HEK293 (cell line): ENCODE data around the gene CDK9.

Experiments used
- CTCF ChIA-PET: fragments of 350-600 bp; formaldehyde crosslinking; extraction: SDS; loops from one replicate; lab custom pipeline; 2021; ENCODE audit warnings: antibody characterized with exemption; lab: Yijun Ruan, JAX
- POLR2A ChIA-PET: fragments of 300-600 bp; formaldehyde crosslinking; extraction: SDS; loops from one replicate; lab custom pipeline; 2020; ENCODE audit warnings: antibody characterized with exemption, inconsistent platforms; lab: Yijun Ruan, JAX
- H3K27ac ChIP-seq: fragments of 200-500 bp; sonication (Bioruptor generic); 2 replicates; pipeline ENCODE4 v1.5.1; 2014; ENCODE audit warnings: low read depth, low read length, control low read depth, inconsistent platforms; ENCODE audit errors: extremely low read depth
- H3K36me3 ChIP-seq, 2 experiments: fragments of 200-500 bp in 1 of 2; sonication (Bioruptor generic) in 1 of 2; 1 replicate in 1 of 2; 2 replicates in 1 of 2; pipeline ENCODE4 v1.5.1; 2014 to 2017; ENCODE audit warnings: inconsistent platforms in 2 of 2, low read length in 2 of 2; ENCODE audit not compliant: control insufficient read depth in 2 of 2, insufficient read depth in 1 of 2
- H3K4me1 ChIP-seq: fragments of 200-500 bp; sonication (Bioruptor generic); 2 replicates; pipeline ENCODE4 v1.5.1; 2014; ENCODE audit warnings: mild to moderate bottlenecking, low read length, inconsistent platforms; ENCODE audit not compliant: control insufficient read depth, insufficient read depth
- H3K4me3 ChIP-seq: 2 replicates; pipeline ENCODE4 v1.5.1; 2011; ENCODE audit warnings: low read depth, mild to moderate bottlenecking, control low read depth, low read length, moderate library complexity
- H3K9me3 ChIP-seq: fragments of 200-500 bp; sonication (Bioruptor generic); 2 replicates; pipeline ENCODE4 v1.5.1; 2014; ENCODE audit warnings: low read depth, low read length, inconsistent platforms; ENCODE audit not compliant: control insufficient read depth, insufficient read depth
- BCL11B ChIP-seq: fragments of 450-650 bp; formaldehyde crosslinking; IDR thresholded peaks from 2 replicates; pipeline ENCODE4 v1.5.1; 2016; ENCODE audit warnings: low read depth, missing biosample characterization, missing genetic modification characterization
- INSM2 ChIP-seq: fragments of 450-650 bp; formaldehyde crosslinking; IDR thresholded peaks from 2 replicates; pipeline ENCODE4 v1.5.1; 2016; ENCODE audit warnings: missing biosample characterization, missing genetic modification characterization
- KLF10 ChIP-seq: fragments of 450-650 bp; IDR thresholded peaks from 2 replicates; pipeline ENCODE4 v1.5.1; 2018; ENCODE audit warnings: missing biosample characterization, mild to moderate bottlenecking, missing genetic modification characterization
- KLF9 ChIP-seq: fragments of 450-650 bp; formaldehyde crosslinking; IDR thresholded peaks from 2 replicates; pipeline ENCODE4 v1.5.1; 2016; ENCODE audit warnings: missing biosample characterization, missing genetic modification characterization, low read depth
- SP2 ChIP-seq: fragments of 450-650 bp; formaldehyde crosslinking; IDR thresholded peaks from 2 replicates; pipeline ENCODE4 v1.5.1; 2016; ENCODE audit warnings: missing biosample characterization, missing genetic modification characterization
- ZNF157 ChIP-seq: fragments of 450-650 bp; formaldehyde crosslinking; IDR thresholded peaks from 2 replicates; pipeline ENCODE4 v1.5.1; 2016; ENCODE audit warnings: missing biosample characterization, missing genetic modification characterization
- ZNF169 ChIP-seq: fragments of 450-650 bp; formaldehyde crosslinking; IDR thresholded peaks from 2 replicates; pipeline ENCODE4 v1.5.1; 2016; ENCODE audit warnings: missing biosample characterization, missing genetic modification characterization
- ZNF18 ChIP-seq: fragments of 450-650 bp; formaldehyde crosslinking; IDR thresholded peaks from 2 replicates; pipeline ENCODE4 v1.5.1; 2016; ENCODE audit warnings: missing biosample characterization, missing genetic modification characterization
- ZNF223 ChIP-seq: fragments of 450-650 bp; formaldehyde crosslinking; IDR thresholded peaks from 2 replicates; pipeline ENCODE4 v1.5.1; 2016; ENCODE audit warnings: missing biosample characterization, missing genetic modification characterization
- ZNF23 ChIP-seq: fragments of 450-650 bp; formaldehyde crosslinking; IDR thresholded peaks from 2 replicates; pipeline ENCODE4 v1.5.1; 2016; ENCODE audit warnings: missing biosample characterization, missing genetic modification characterization, borderline replicate concordance
- ZNF335 ChIP-seq: fragments of 450-650 bp; formaldehyde crosslinking; conservative IDR thresholded peaks from 2 replicates; pipeline ENCODE4 v1.5.1; 2016; ENCODE audit warnings: missing biosample characterization, missing genetic modification characterization
- ZNF341 ChIP-seq: fragments of 450-650 bp; formaldehyde crosslinking; IDR thresholded peaks from 2 replicates; pipeline ENCODE4; 2016; ENCODE audit warnings: low read depth, missing biosample characterization, missing genetic modification characterization
- ZNF362 ChIP-seq: fragments of 450-650 bp; formaldehyde crosslinking; IDR thresholded peaks from 2 replicates; pipeline ENCODE4 v1.5.1; 2016; ENCODE audit warnings: missing biosample characterization, missing genetic modification characterization
- ZNF48 ChIP-seq: fragments of 450-650 bp; formaldehyde crosslinking; IDR thresholded peaks from 2 replicates; pipeline ENCODE4 v1.5.1; 2016; ENCODE audit warnings: missing biosample characterization, missing genetic modification characterization
- ZNF600 ChIP-seq: fragments of 450-650 bp; formaldehyde crosslinking; IDR thresholded peaks from 2 replicates; pipeline ENCODE4 v1.5.1; 2016; ENCODE audit warnings: missing biosample characterization, missing genetic modification characterization
- ZNF701 ChIP-seq: fragments of 450-650 bp; formaldehyde crosslinking; IDR thresholded peaks from 2 replicates; pipeline ENCODE4 v1.5.1; 2016; ENCODE audit warnings: missing biosample characterization, missing genetic modification characterization
- TF ChIP-seq, protein P1 (sequence below): fragments of 450-650 bp; formaldehyde crosslinking; IDR thresholded peaks from 2 replicates; pipeline ENCODE4 v1.5.1; 2016; ENCODE audit warnings: missing biosample characterization, missing genetic modification characterization, low read depth

Gene CDK9

DNA sequence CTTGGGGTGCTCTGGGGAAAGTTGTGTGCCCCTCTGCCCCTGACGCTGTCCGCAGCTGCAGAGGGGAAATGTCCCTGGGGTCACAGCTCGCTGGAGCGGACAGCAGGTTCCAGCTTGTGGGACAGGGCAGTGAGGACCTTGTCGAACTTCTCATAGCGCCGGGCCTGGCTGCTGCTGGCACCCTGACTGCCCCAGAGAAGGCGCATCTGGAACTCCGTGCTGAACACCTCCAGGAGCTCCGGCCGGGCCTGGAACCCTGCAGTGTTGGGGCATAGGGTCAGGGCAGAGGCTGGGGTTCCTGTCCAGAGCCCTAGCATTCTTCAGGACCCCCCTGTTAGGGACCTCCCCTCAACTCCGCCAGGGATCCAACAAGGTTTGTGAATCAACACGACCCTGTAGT is 47.2 kb upstream of the CDK9 start (continued):
- TF ChIP-seq ZNF341 (tag by site-specific recombination) (no peak), KLF10 (tag by site-specific recombination) (no peak)
- TF ChIP-seq, all 188 proteins: peak for 0

DNA sequence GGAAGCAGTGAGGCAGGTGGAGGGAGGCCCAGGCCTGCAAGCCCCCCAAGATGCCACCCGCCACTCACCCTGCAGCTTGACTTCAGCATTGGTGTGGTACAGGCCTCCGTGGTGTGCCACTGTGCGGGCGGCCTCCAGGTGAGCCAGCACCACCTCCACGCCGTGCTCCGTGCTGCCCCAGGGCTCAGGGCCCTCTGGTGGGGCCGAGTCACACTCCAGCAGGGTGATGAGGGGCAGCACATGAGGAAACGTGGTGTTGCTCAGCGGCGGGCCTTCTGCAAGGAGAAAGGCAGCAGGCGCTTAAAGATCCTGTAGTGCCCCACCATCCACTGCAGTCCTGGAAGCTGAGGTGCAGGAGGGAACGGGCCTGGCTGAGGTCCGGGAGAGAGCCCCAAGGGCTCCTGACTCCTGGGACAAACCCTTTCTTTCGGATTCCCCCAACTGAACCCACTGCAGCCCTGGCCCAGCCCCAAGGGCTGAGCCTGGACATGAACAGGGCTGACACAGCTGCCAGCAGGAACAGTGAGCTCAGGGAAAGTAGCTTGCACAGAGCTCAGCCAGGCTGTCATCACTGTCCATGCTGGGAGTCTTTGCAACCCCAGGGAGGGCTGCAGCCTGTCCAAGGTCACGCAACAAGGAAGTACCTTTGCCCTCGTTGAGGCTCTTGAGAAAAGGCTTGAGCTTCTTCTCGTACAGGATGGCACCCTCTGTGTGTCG is 46.1 kb upstream of the CDK9 start:
- TF ChIP-seq ZNF169: no peak
- no peak for TF ChIP-seq ZNF701 (tag by site-specific recombination)
- TF ChIP-seq ZNF223 (tag by site-specific recombination): no peak
- TF ChIP-seq ZNF23 (tag by site-specific recombination): no peak
- TF ChIP-seq, protein P1, sequence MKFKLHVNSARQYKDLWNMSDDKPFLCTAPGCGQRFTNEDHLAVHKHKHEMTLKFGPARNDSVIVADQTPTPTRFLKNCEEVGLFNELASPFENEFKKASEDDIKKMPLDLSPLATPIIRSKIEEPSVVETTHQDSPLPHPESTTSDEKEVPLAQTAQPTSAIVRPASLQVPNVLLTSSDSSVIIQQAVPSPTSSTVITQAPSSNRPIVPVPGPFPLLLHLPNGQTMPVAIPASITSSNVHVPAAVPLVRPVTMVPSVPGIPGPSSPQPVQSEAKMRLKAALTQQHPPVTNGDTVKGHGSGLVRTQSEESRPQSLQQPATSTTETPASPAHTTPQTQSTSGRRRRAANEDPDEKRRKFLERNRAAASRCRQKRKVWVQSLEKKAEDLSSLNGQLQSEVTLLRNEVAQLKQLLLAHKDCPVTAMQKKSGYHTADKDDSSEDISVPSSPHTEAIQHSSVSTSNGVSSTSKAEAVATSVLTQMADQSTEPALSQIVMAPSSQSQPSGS (tag by site-specific recombination): no peak
- no peak for TF ChIP-seq ZNF157 (tag by site-specific recombination)
- no peak for TF ChIP-seq INSM2 (tag by site-specific recombination)
- no peak for TF ChIP-seq KLF9 (tag by site-specific recombination)
- TF ChIP-seq, all 188 proteins: peak for 0
- Histone ChIP-seq H3K36me3 (no peaks in the 10 kb centered on the region), H3K9me3 (no peaks in the 10 kb centered on the region), H3K4me3 (no peak overlapping the region), H3K27ac (no peak overlapping the region), H3K4me1 (no peaks in the 10 kb centered on the region)
- POLR2A ChIA-PET: interaction anchor here (0.9 to 1.2 kb wide), 5 partner anchors 11 to 61 kb away, joined by 3 to 4 read pairs (median 3); no protein-coding TSS in a partner anchor
- CTCF ChIA-PET: interaction anchor here (0.6 to 2.4 kb wide), 13 partner anchors 24 to 184 kb away, joined by 3 to 8 read pairs (median 4); partner anchors contain the start of genes CDK9, PTRH1 and TTC16

- POLR2A ChIA-PET: interaction anchor here (0.7 kb wide), 1 partner anchor 329 kb away, joined by 4 read pairs; no protein-coding TSS in a partner anchor
- TF ChIP-seq ZNF600 (tag by site-specific recombination) (0 out of 2 replicates have a peak, but pooled peaks have one; percentile 11), SP2 (tag by site-specific recombination) (peak; percentile 31; the same call in 1 of the 2 replicates), ZNF48 (tag by site-specific recombination) (no peak)
- TF ChIP-seq, all 188 proteins: peak for 2
- Histone ChIP-seq H3K9me3 (no peaks in the 10 kb centered on the region), H3K36me3 (no peaks in the 10 kb centered on the region), H3K4me3 (no peak overlapping the region), H3K27ac (no peak overlapping the region), H3K4me1 (no peaks in the 10 kb centered on the region)
- CTCF ChIA-PET: interaction anchor here (0.6 to 2.4 kb wide), 6 partner anchors 7 to 179 kb away, joined by 3 to 10 read pairs (median 4); no protein-coding TSS in a partner anchor
Observed at GRCh38 chr9:127741831-127742434, 43.9 kb upstream of the CDK9 start.

- POLR2A ChIA-PET: interaction anchor here (1.1 kb wide), 1 partner anchor 28 kb away, joined by 4 read pairs; no protein-coding TSS in a partner anchor
- TF ChIP-seq ZNF335: no peak
- no peak for TF ChIP-seq ZNF362
- peak; percentile 8; the same call in 1 of the 2 replicates for TF ChIP-seq ZNF341 (tag by site-specific recombination)
- TF ChIP-seq ZNF600 (tag by site-specific recombination): 0 out of 2 replicates have a peak, but pooled peaks have one; percentile 5
- TF ChIP-seq ZNF18 (tag by site-specific recombination): no peak
- 0 out of 2 replicates have a peak, but pooled peaks have one; percentile 34 for TF ChIP-seq KLF10 (tag by site-specific recombination)
- 0 out of 2 replicates have a peak, but pooled peaks have one; percentile 60 for TF ChIP-seq BCL11B (tag by site-specific recombination)
- TF ChIP-seq, all 188 proteins: peak for 4
- no peaks in the 10 kb centered on the region for H3K36me3 ChIP-seq
- CTCF ChIA-PET: interaction anchor here (0.6 to 2.0 kb wide), 4 partner anchors 8 to 156 kb away, joined by 3 to 6 read pairs (median 3); no protein-coding TSS in a partner anchor
- no peak overlapping the region for H3K27ac ChIP-seq
- H3K9me3 ChIP-seq: no peaks in the 10 kb centered on the region
- H3K4me1 ChIP-seq: no peaks in the 10 kb centered on the region
- H3K4me3 ChIP-seq: no peak overlapping the region
Observed at GRCh38 chr9:127742435-127743088, 43.3 kb upstream of the CDK9 start.
